Measurements from ENCODE around the gene EML6. TPM values are rescaled to one million over a fixed set of nuclear protein-coding genes. Genes with fewer than 3 reads are reported as not detected.

EML6 gene
- total RNA-seq, 2 donors from 2014 or later, result 0.46 to 10.7 TPM

DNA sequence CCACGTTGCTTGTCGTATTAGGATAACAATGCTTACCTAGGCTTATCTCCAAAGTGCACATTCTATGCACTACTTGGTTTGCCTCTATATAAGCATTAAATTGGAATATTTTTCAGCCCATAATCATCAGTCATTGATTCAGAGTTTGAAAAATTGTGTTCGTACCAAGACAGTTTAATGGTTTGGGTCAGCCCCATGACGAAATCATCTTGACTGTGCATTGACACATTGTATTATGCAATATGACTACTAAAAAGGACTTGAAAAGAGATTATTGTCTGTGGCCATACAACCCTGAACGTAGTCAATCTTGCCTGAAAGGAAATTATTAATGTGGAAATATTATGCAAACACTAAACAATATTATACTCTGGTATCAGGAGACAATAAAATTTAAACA is 141.3 kb downstream of the EML6 start:
- no peak for DNase-seq (ENCODE audit: low spot score)
- no peaks in the 10 kb centered on the region for H3K27me3 ChIP-seq (replicated peaks; ENCODE audit: insufficient read depth)
- no peak overlapping the region for H3K27ac ChIP-seq
- no peaks in the 10 kb centered on the region for H3K4me1 ChIP-seq (replicated peaks)
- H3K36me3 ChIP-seq, result no peaks in the 10 kb centered on the region
- H3K4me3 ChIP-seq, result no peak overlapping the region
- intact Hi-C loops (cut with DNase I), result no loop called here
- H3K9me3 ChIP-seq, result no peaks in the 10 kb centered on the region
- 79% methylated on average over 5 of the region's 5 CpGs for WGBS
- TF ChIP-seq, protein P1, sequence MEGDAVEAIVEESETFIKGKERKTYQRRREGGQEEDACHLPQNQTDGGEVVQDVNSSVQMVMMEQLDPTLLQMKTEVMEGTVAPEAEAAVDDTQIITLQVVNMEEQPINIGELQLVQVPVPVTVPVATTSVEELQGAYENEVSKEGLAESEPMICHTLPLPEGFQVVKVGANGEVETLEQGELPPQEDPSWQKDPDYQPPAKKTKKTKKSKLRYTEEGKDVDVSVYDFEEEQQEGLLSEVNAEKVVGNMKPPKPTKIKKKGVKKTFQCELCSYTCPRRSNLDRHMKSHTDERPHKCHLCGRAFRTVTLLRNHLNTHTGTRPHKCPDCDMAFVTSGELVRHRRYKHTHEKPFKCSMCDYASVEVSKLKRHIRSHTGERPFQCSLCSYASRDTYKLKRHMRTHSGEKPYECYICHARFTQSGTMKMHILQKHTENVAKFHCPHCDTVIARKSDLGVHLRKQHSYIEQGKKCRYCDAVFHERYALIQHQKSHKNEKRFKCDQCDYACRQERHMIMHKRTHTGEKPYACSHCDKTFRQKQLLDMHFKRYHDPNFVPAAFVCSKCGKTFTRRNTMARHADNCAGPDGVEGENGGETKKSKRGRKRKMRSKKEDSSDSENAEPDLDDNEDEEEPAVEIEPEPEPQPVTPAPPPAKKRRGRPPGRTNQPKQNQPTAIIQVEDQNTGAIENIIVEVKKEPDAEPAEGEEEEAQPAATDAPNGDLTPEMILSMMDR (IDR thresholded peaks at IDR 0.05), result no peak
- TF ChIP-seq POLR2A (IDR thresholded peaks at IDR 0.05) (no peak), POLR2AphosphoS5 (IDR thresholded peaks at IDR 0.05) (no peak)

DNA sequence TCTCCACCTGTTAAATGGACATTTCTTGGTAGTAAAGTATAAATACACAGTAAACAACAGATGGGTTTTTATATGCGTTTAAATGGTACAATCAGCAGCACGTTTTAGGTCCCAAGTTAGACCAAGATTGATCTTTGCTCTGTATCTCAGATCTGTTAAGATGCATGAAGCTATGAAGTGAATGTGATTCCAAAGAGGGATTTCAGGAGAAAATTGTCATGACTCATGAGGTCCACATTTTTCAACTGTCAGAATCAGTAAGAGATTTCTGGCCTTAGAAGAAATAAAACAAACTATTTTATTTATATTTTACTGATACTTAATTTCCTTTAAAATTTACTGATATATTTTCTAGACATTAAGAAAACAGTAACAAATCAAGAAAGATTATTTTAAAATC is 142.7 kb downstream of the EML6 start:
- H3K27me3 ChIP-seq (replicated peaks; ENCODE audit: insufficient read depth), result no peaks in the 10 kb centered on the region
- H3K9me3 ChIP-seq, result no peaks in the 10 kb centered on the region
- H3K4me1 ChIP-seq (replicated peaks), result no peaks in the 10 kb centered on the region
- TF ChIP-seq POLR2AphosphoS5 (IDR thresholded peaks at IDR 0.05), result no peak
- TF ChIP-seq, protein P1 (IDR thresholded peaks at IDR 0.05), result no peak
- TF ChIP-seq POLR2A (IDR thresholded peaks at IDR 0.05), result no peak
- no peaks in the 10 kb centered on the region for H3K36me3 ChIP-seq
- no peak overlapping the region for H3K27ac ChIP-seq
- H3K4me3 ChIP-seq, result no peak overlapping the region
- 55% methylated on average over 2 of the region's 2 CpGs for WGBS
- no peak for DNase-seq (ENCODE audit: low spot score)
- intact Hi-C loops (cut with DNase I), result no loop called here

DNA sequence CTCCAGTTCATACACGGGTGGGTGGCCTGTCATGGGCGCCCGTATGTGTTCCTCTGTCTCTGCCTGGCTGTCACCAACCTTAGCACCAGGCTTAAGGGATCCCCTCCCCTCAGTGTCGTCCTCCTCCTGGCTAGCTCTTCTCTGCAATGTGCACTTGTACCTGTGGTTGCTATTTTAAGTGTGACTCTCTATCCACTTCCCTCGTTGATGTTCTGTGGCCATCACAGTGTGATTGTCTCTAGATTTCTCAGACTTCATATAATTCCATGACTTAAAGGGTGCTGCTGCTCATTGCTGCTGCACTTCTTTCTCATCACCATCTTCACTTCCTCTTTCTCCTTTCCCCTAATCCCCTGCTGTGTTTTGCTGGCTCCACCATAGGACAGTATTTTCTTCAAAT is 143.4 kb downstream of the EML6 start:
- H3K4me1 ChIP-seq (replicated peaks), result no peaks in the 10 kb centered on the region
- H3K27me3 ChIP-seq (replicated peaks; ENCODE audit: insufficient read depth), result no peaks in the 10 kb centered on the region
- H3K36me3 ChIP-seq, result no peaks in the 10 kb centered on the region
- no peak overlapping the region for H3K4me3 ChIP-seq
- H3K27ac ChIP-seq, result no peak overlapping the region
- no peaks in the 10 kb centered on the region for H3K9me3 ChIP-seq
- 35% methylated on average over 5 of the region's 5 CpGs for WGBS
- DNase-seq (ENCODE audit: low spot score), result no peak
- TF ChIP-seq POLR2A (IDR thresholded peaks at IDR 0.05) (no peak), POLR2AphosphoS5 (IDR thresholded peaks at IDR 0.05) (no peak)
- TF ChIP-seq, protein P1 (IDR thresholded peaks at IDR 0.05), result no peak
- intact Hi-C loops (cut with DNase I), result no loop called here

DNA sequence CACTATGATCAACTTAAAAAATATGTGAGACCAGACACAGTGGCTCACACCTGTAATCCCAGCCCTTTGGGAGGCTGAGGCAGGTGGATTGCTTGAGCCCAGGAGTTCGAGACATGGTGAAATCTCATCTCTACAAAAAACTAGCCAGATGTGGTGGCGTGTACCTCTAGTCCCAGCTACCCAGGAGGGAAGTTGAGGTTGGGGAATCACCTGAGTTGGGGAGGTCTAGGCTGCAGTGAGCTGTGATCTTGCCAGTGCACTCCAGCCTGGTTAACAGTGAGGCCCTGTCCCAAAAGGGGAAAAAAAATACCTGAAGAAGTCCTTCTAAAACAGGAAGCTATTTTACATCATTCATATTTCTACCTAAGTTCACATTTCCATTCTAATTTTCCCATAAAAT is 144.0 kb downstream of the EML6 start:
- Histone ChIP-seq H3K27ac (no peak overlapping the region), H3K9me3 (no peaks in the 10 kb centered on the region), H3K36me3 (no peaks in the 10 kb centered on the region), H3K27me3 (replicated peaks; ENCODE audit: insufficient read depth) (no peaks in the 10 kb centered on the region), H3K4me1 (replicated peaks) (no peaks in the 10 kb centered on the region), H3K4me3 (no peak overlapping the region)
- WGBS, result 98% methylated on average over 2 of the region's 2 CpGs
- TF ChIP-seq POLR2A (IDR thresholded peaks at IDR 0.05) (no peak), POLR2AphosphoS5 (IDR thresholded peaks at IDR 0.05) (no peak)
- TF ChIP-seq, protein P1 (IDR thresholded peaks at IDR 0.05), result no peak
- intact Hi-C loops (cut with DNase I), result no loop called here
- no peak for DNase-seq (ENCODE audit: low spot score)

DNA sequence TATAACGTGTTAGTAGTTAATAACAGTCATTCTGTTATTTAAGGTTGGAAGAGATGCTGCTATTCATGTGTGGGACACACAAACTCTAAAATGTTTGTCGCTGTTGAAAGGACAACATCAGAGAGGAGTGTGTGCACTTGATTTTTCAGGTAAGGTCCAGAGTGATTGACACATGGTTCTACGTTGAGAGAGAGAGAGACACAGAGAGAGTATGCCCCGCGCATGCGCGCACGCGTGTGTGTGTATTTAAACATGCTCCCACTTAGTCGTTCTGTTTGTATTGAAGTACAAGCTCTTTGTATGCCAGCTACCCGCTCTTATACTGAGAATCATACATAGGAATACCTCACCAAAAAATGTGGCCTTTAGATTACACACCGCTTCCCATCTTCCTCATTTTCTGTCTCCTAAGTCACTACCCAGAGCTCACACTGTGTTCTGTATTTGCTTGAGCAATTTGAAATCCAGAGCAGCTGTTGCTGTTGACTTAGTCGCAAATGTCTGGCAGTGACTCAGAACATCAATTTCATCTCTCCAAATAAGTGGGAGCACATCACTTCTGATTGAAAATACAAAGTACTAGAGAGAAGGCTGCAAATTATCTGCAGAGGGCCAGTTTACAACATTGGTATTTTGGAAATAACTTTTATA is 148.1 kb downstream of the EML6 start:
- no peak overlapping the region for H3K27ac ChIP-seq
- no peak overlapping the region for H3K4me3 ChIP-seq
- DNase-seq (ENCODE audit: low spot score), result no peak
- no peaks in the 10 kb centered on the region for H3K36me3 ChIP-seq
- H3K27me3 ChIP-seq (replicated peaks; ENCODE audit: insufficient read depth), result no peaks in the 10 kb centered on the region
- no peaks in the 10 kb centered on the region for H3K4me1 ChIP-seq (replicated peaks)
- WGBS, result 80% methylated on average over 13 of the region's 13 CpGs
- intact Hi-C loops (cut with DNase I), result no loop called here
- TF ChIP-seq POLR2A (IDR thresholded peaks at IDR 0.05), result no peak
- H3K9me3 ChIP-seq, result no peaks in the 10 kb centered on the region
